Activated CD4-positive, alpha-beta T cell treated with anti-CD3 and anti-CD28 coated beads, Interleukin-2, amount 50 U/mL, for 24 hours (primary cell): ENCODE results near the gene KRT79.

ENCODE experiments used
- DNase-seq, 2 donors: peaks; one replicate each; pipeline ENCODE4 v3.0.0-alpha.2; 2020; ENCODE audit warnings: low read depth in 1 of 2, low spot score in 1 of 2

Gene KRT79

GRCh38 chr12:52772188-52772587, 61.9 kb downstream of the KRT79 start:
- no peak for DNase-seq

DNA sequence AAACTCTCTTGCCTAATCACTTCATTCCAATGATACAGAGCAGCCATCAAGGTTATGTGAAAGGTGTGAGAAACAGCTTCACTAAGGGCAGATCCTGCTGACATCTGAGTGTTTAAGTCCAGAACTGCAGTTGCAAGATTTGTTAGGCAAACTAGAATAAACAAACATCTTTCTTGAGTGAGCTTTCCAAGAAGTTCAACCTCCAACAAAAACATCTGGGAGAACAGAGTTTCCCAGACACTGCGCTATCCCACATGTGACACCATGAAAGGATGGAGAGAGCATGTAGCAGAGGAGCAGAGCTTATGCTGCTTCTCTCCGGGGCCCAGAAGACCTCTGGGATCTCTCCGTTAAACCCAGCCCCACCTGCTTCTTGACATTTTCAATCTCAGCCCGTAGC, 62.6 kb downstream of the KRT79 start:
- no peak for DNase-seq
